ENCODE results near the gene MAPKAPK2. TPM values are rescaled to one million over a fixed set of nuclear protein-coding genes. Genes with fewer than 3 reads are reported as not detected.
A peak's percentile ranks its signal among the peaks of the same experiment; 100 is the strongest.

MAPKAPK2 gene
- polyA plus RNA-seq, 3 donors = 1.6 to 56.9 (median 2.2) TPM

DNA sequence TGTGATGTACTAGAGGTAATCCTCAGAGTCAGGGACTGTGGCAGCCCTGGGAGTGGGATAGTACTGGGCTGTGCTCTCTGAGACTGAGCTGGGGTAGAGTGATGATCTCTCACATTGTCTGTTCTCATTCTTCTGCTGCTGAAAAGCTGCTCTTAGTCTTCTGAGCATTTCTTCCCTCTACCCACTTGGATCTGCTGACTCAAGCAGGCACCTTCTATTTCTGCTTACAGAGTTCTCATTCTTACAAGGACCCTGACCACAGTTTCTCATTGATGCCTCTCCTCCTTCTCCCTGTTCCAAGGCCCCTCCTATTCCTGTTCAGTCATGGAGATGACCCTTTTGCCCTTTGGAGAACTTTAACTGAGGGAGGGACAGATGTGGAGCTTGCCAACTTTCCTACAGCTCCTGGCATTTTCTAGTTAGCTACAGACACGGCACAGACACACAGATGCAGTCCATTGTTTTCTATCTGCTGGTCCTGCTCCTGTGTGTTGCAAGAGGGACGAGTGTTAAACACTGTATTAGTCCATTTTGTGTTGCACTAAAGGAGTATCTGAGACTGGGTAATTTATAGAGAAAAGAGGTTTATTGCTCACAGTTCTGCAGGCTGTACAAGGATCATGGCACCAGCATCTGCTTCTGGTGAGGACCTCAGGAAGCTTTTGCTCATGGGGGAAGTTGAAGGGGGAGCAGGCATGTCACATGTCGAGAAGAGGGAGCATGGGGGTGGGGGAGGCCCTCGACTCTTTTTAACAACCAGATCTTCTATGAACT is 12.3 kb downstream of the MAPKAPK2 start:
- intact Hi-C loops (cut with micrococcal nuclease) = no loop called here
- Histone ChIP-seq H3K4me1 (ENCODE audit: control insufficient read depth in 1 of 2, insufficient read depth in 2 of 2, low read length in 2 of 2) (peaks cover 64 to 74% of the 10 kb centered on the region in 2 donors), H3K4me3 (replicated peaks in 1 of 3; ENCODE audit: low read depth in 2 of 3, low read length in 3 of 3) (no peak overlapping the region), H3K27me3 (ENCODE audit: control insufficient read depth in 2 of 2, insufficient read depth in 2 of 2, low read length in 2 of 2) (no peaks in the 10 kb centered on the region), H3K9me3 (replicated peaks in 1 of 2; ENCODE audit: control insufficient read depth in 1 of 2, insufficient read depth in 1 of 2, low read length in 2 of 2) (no peaks in the 10 kb centered on the region), H2AFZ (ENCODE audit: insufficient read depth, low read depth, low read length, poor library complexity, severe bottlenecking) (no peak overlapping the region), H3K36me3 (replicated peaks in 1 of 2; ENCODE audit: control insufficient read depth in 1 of 2, insufficient read depth in 2 of 2, low read length in 2 of 2) (peaks cover 6 to 30% of the 10 kb centered on the region in 2 donors), H3K79me2 (ENCODE audit: insufficient read depth, low read length) (peaks cover 100% of the 10 kb centered on the region), H3K4me2 (replicated peaks; ENCODE audit: extremely low read depth, low read length, poor library complexity, severe bottlenecking) (no peak overlapping the region), H3K9ac (ENCODE audit: insufficient read depth, low read length, poor library complexity, severe bottlenecking) (no peak overlapping the region), H4K20me1 (ENCODE audit: insufficient read depth, low read length) (peaks cover 100% of the 10 kb centered on the region), H3K27ac (ENCODE audit: low read depth in 1 of 2, low read length in 2 of 2) (no peak overlapping the region)
- no peak for DNase-seq
- Mint-ChIP-seq H3K9me3 (no peaks in the 10 kb centered on the region), H3K4me3 (no peak overlapping the region), H3K36me3 (peaks cover 38 to 55% of the 10 kb centered on the region in 2 donors), H3K27ac (peak overlapping the region in 4 of 7 donors; percentile 9 to 64 (median 18)), H3K4me1 (peaks cover 92% of the 10 kb centered on the region), H3K27me3 (ENCODE audit: low read depth in 3 of 3) (peaks cover 0 to 3% (median 2%) of the 10 kb centered on the region in 3 donors)
- no peak for TF ChIP-seq CTCF (IDR thresholded peaks at IDR 0.05)
- WGBS (ENCODE audit: insufficient coverage) = 42% methylated on average over 2 of the region's 4 CpGs

DNA sequence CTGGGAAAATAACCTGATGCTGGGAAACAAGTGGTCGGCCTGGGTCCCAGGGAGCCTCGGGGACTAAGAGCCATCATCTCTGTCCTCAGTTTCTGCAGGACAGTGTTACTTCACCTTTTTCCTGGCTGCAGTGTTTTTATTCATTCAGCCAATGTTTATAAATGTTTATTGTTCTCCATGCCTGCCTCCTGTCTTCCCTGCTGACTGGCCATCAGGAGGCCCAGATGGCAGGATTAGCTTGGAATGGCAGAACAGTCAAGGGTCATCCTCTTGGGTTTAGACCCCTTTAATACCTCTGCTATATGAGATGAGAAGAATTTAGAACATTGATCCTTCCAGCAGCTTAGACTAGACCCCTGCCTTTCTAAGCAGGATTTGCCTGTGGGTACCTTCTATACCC is 13.3 kb downstream of the MAPKAPK2 start:
- Histone ChIP-seq H3K79me2 (ENCODE audit: insufficient read depth, low read length) (peaks cover 100% of the 10 kb centered on the region), H3K4me2 (replicated peaks; ENCODE audit: extremely low read depth, low read length, poor library complexity, severe bottlenecking) (no peak overlapping the region), H3K4me3 (replicated peaks in 1 of 3; ENCODE audit: low read depth in 2 of 3, low read length in 3 of 3) (no peak overlapping the region), H3K36me3 (replicated peaks in 1 of 2; ENCODE audit: control insufficient read depth in 1 of 2, insufficient read depth in 2 of 2, low read length in 2 of 2) (peaks cover 6 to 30% of the 10 kb centered on the region in 2 donors), H3K27me3 (ENCODE audit: control insufficient read depth in 2 of 2, insufficient read depth in 2 of 2, low read length in 2 of 2) (no peaks in the 10 kb centered on the region), H3K4me1 (ENCODE audit: control insufficient read depth in 1 of 2, insufficient read depth in 2 of 2, low read length in 2 of 2) (peaks cover 60 to 76% of the 10 kb centered on the region in 2 donors), H4K20me1 (ENCODE audit: insufficient read depth, low read length) (peaks cover 100% of the 10 kb centered on the region), H3K9me3 (replicated peaks in 1 of 2; ENCODE audit: control insufficient read depth in 1 of 2, insufficient read depth in 1 of 2, low read length in 2 of 2) (no peaks in the 10 kb centered on the region), H2AFZ (ENCODE audit: insufficient read depth, low read depth, low read length, poor library complexity, severe bottlenecking) (no peak overlapping the region), H3K9ac (ENCODE audit: insufficient read depth, low read length, poor library complexity, severe bottlenecking) (no peak overlapping the region), H3K27ac (ENCODE audit: low read depth in 1 of 2, low read length in 2 of 2) (no peak overlapping the region)
- intact Hi-C loops (cut with micrococcal nuclease) = no loop called here
- WGBS (ENCODE audit: insufficient coverage) = 96% methylated on average over 2 of the region's 2 CpGs
- peaks cover 0 to 3% (median 2%) of the 10 kb centered on the region in 3 donors for H3K27me3 Mint-ChIP-seq (ENCODE audit: low read depth in 3 of 3)
- DNase-seq = no peak
- H3K4me1 Mint-ChIP-seq = peaks cover 92% of the 10 kb centered on the region
- no peaks in the 10 kb centered on the region for H3K9me3 Mint-ChIP-seq
- H3K36me3 Mint-ChIP-seq = peaks cover 39 to 60% of the 10 kb centered on the region in 2 donors
- peak overlapping the region in 1 of 7 donors; percentile 60 for H3K27ac Mint-ChIP-seq
- no peak overlapping the region for H3K4me3 Mint-ChIP-seq
- TF ChIP-seq CTCF (IDR thresholded peaks at IDR 0.05) = no peak

All from CD14-positive monocyte (primary cell).